Smooth muscle cell (in vitro differentiated cells): ENCODE data around the gene RALB. TPM values are rescaled to one million over a fixed set of nuclear protein-coding genes. Genes with fewer than 3 reads are reported as not detected.

Experiments used
- DNase-seq: peaks from one replicate; lab custom pipeline; 2025; ENCODE audit not compliant: unreplicated experiment; lab: John Stamatoyannopoulos, UW
- H2AFZ ChIP-seq: fragments of 200-600 bp; sonication (generic); 2 replicates; pipeline ENCODE4 v1.6.0; 2016; ENCODE audit warnings: antibody characterized with exemption, low read depth, mild to moderate bottlenecking
- H3F3A ChIP-seq: fragments of 200-600 bp; sonication (generic); 2 replicates; pipeline ENCODE4 v1.6.0; 2017; ENCODE audit warnings: antibody characterized with exemption, low read depth
- H3K27ac ChIP-seq: fragments of 200-600 bp; sonication (generic); 2 replicates; pipeline ENCODE4 v1.5.1; 2016; ENCODE audit warnings: low read depth, mild to moderate bottlenecking
- H3K27me3 ChIP-seq: fragments of 200-600 bp; sonication (generic); 2 replicates; pipeline ENCODE4 v1.6.1; 2016; ENCODE audit warnings: low read depth, mild to moderate bottlenecking
- H3K36me3 ChIP-seq: fragments of 200-600 bp; sonication (generic); 2 replicates; pipeline ENCODE4 v1.5.1; 2016; ENCODE audit warnings: low read depth
- H3K4me1 ChIP-seq: fragments of 200-600 bp; sonication (generic); 2 replicates; pipeline ENCODE4 v1.5.1; 2016; ENCODE audit warnings: low read depth
- H3K4me2 ChIP-seq: fragments of 200-600 bp; sonication (generic); 2 replicates; pipeline ENCODE4 v1.6.0; 2016; ENCODE audit warnings: mild to moderate bottlenecking
- H3K4me3 ChIP-seq: fragments of 200-600 bp; sonication (generic); 2 replicates; pipeline ENCODE4 v1.5.1; 2016; ENCODE audit warnings: mild to moderate bottlenecking
- H3K79me2 ChIP-seq: fragments of 200-600 bp; sonication (generic); 2 replicates; pipeline ENCODE4 v1.6.0; 2016; ENCODE audit warnings: low read depth, mild to moderate bottlenecking
- H3K9ac ChIP-seq: fragments of 200-600 bp; sonication (generic); 2 replicates; pipeline ENCODE4 v1.6.0; 2016; ENCODE audit warnings: low read depth
- H3K9me3 ChIP-seq: fragments of 200-600 bp; sonication (generic); replicated peaks from 2 replicates; pipeline ENCODE4 v1.5.1; 2016; ENCODE audit warnings: low read depth
- H4K20me1 ChIP-seq: fragments of 200-600 bp; sonication (generic); 2 replicates; pipeline ENCODE4 v1.6.0; 2016; ENCODE audit warnings: low read depth
- CTCF ChIP-seq: fragments of 200-600 bp; sonication (generic); IDR thresholded peaks from 2 replicates; pipeline ENCODE4 v1.5.1; 2017; ENCODE audit warnings: borderline replicate concordance, mild to moderate bottlenecking, antibody characterized with exemption; ENCODE audit not compliant: insufficient read depth, poor library complexity, severe bottlenecking
- WGBS: methylation state at CpG from one replicate; pipeline ENCODE4 v1.1.7; 2016; ENCODE audit warnings: low lambda C conversion rate; 5-methylcytosine and 5-hydroxymethylcytosine counted together
- polyA plus RNA-seq: library from polyadenylated mRNA; unstranded; fragments of >200 nt; fragmentation: Nextera tagmentation; extraction: Ambion mirVana; gene quantifications from 2 replicates; pipeline ENCODE4 v1.2.1, GENCODE V29; 2016
- total RNA-seq: library from RNA; depleted of rRNA; stranded (reverse); fragments of >200 nt; gene quantifications from 2 replicates; pipeline ENCODE4 v1.2.3, GENCODE V29; 2014

The RALB gene
- total and polyA plus RNA-seq, 2 experiments from 2014 or later, result 69.9 to 73.4 TPM

DNA sequence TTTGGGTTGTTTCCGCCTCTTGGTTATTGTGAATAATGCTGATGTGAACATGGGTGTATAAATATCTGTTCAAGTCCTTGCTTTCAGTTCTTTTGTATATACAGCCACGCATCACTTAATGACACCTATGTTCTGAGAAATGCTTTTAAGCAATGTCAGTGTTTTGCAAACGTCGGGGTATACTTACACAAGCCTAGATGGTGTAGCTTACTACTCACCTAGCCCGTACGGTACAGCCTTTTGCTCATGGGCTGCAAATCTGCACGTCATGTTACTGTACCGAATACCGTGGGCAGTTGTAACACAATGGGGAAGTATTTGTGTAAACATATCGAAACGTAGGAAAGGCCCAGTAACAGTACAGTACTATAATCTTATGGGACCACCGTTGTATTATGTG is 12.4 kb downstream of the RALB start:
- Histone ChIP-seq H3K9ac (no peak overlapping the region), H3K4me2 (no peak overlapping the region), H3K9me3 (no peaks in the 10 kb centered on the region), H3K27me3 (no peaks in the 10 kb centered on the region), H3F3A (peaks cover 3% of the 10 kb centered on the region), H3K36me3 (no peaks in the 10 kb centered on the region), H3K79me2 (peaks cover 81% of the 10 kb centered on the region), H2AFZ (no peak overlapping the region), H4K20me1 (peaks cover 97% of the 10 kb centered on the region), H3K27ac (no peak overlapping the region), H3K4me3 (no peak overlapping the region), H3K4me1 (peaks cover 12% of the 10 kb centered on the region)
- WGBS, result 92% methylated on average over 12 of the region's 12 CpGs
- no peak for TF ChIP-seq CTCF
- no peak for DNase-seq

GRCh38 chr2:120267348-120267747 is 14.7 kb downstream of the RALB start:
- H3K79me2 ChIP-seq, result peaks cover 88% of the 10 kb centered on the region
- peaks cover 3% of the 10 kb centered on the region for H3F3A ChIP-seq
- peaks cover 94% of the 10 kb centered on the region for H4K20me1 ChIP-seq
- WGBS, result 88% methylated on average over 8 of the region's 8 CpGs
- no peak overlapping the region for H3K4me3 ChIP-seq
- H3K27me3 ChIP-seq, result no peaks in the 10 kb centered on the region
- no peak overlapping the region for H3K27ac ChIP-seq
- no peak overlapping the region for H3K4me2 ChIP-seq
- no peak for TF ChIP-seq CTCF
- H2AFZ ChIP-seq, result no peak overlapping the region
- no peaks in the 10 kb centered on the region for H3K36me3 ChIP-seq
- H3K9me3 ChIP-seq, result no peaks in the 10 kb centered on the region
- no peak for DNase-seq
- peaks cover 10% of the 10 kb centered on the region for H3K4me1 ChIP-seq
- no peak overlapping the region for H3K9ac ChIP-seq

- H3K4me1 ChIP-seq, result peaks cover 6% of the 10 kb centered on the region
- H3K79me2 ChIP-seq, result peaks cover 97% of the 10 kb centered on the region
- no peak overlapping the region for H3K27ac ChIP-seq
- H3F3A ChIP-seq, result peaks cover 7% of the 10 kb centered on the region
- H3K9me3 ChIP-seq, result no peaks in the 10 kb centered on the region
- peaks cover 94% of the 10 kb centered on the region for H4K20me1 ChIP-seq
- no peak overlapping the region for H3K4me3 ChIP-seq
- H3K9ac ChIP-seq, result no peak overlapping the region
- no peaks in the 10 kb centered on the region for H3K36me3 ChIP-seq
- no peak overlapping the region for H3K4me2 ChIP-seq
- no peak for DNase-seq
- WGBS, result 92% methylated on average over 11 of the region's 11 CpGs
- no peak for TF ChIP-seq CTCF
- H3K27me3 ChIP-seq, result no peaks in the 10 kb centered on the region
- no peak overlapping the region for H2AFZ ChIP-seq
These were observed 16.6 kb downstream of the RALB start for GRCh38 chr2:120269076-120269744.

GRCh38 chr2:120269816-120270215 is 17.2 kb downstream of the RALB start:
- H3F3A ChIP-seq, result peaks cover 7% of the 10 kb centered on the region
- H4K20me1 ChIP-seq, result peaks cover 94% of the 10 kb centered on the region
- H3K4me2 ChIP-seq, result no peak overlapping the region
- WGBS, result 97% methylated on average over 1 of the region's 1 CpG
- H3K36me3 ChIP-seq, result no peaks in the 10 kb centered on the region
- peaks cover 97% of the 10 kb centered on the region for H3K79me2 ChIP-seq
- H3K27me3 ChIP-seq, result no peaks in the 10 kb centered on the region
- no peak overlapping the region for H2AFZ ChIP-seq
- no peak overlapping the region for H3K9ac ChIP-seq
- H3K27ac ChIP-seq, result no peak overlapping the region
- no peak overlapping the region for H3K4me3 ChIP-seq
- peaks cover 6% of the 10 kb centered on the region for H3K4me1 ChIP-seq
- no peak for DNase-seq
- H3K9me3 ChIP-seq, result no peaks in the 10 kb centered on the region
- no peak for TF ChIP-seq CTCF
